Coronary artery (tissue), 2 donors: ENCODE results near the gene PDHX.
A peak's percentile ranks its signal among the peaks of the same experiment; 100 is the strongest.

Source experiments
- DNase-seq: peaks from one replicate; pipeline ENCODE4 v3.0.0-alpha.2; 2017; ENCODE audit warnings: low spot score
- H3K27ac ChIP-seq, 2 donors: fragments of 200-600 bp; sonication (generic); one replicate each; pipeline ENCODE4 v1.5.1; 2016 to 2019
- H3K4me3 ChIP-seq: fragments of 200-600 bp; sonication (generic); 2 replicates; pipeline ENCODE4 v1.5.1; 2016; ENCODE audit warnings: mild to moderate bottlenecking, moderate library complexity
- TF ChIP-seq, protein P1 (sequence below): fragments of 200-600 bp; sonication (generic); IDR thresholded peaks from one replicate; pipeline ENCODE4 v1.5.1; 2019; ENCODE audit warnings: antibody characterized with exemption

PDHX gene

GRCh38 chr11:35038211-35038928 lies 122.0 kb downstream of the PDHX start:
- no peak overlapping the region for H3K27ac ChIP-seq
- TF ChIP-seq, protein P1, sequence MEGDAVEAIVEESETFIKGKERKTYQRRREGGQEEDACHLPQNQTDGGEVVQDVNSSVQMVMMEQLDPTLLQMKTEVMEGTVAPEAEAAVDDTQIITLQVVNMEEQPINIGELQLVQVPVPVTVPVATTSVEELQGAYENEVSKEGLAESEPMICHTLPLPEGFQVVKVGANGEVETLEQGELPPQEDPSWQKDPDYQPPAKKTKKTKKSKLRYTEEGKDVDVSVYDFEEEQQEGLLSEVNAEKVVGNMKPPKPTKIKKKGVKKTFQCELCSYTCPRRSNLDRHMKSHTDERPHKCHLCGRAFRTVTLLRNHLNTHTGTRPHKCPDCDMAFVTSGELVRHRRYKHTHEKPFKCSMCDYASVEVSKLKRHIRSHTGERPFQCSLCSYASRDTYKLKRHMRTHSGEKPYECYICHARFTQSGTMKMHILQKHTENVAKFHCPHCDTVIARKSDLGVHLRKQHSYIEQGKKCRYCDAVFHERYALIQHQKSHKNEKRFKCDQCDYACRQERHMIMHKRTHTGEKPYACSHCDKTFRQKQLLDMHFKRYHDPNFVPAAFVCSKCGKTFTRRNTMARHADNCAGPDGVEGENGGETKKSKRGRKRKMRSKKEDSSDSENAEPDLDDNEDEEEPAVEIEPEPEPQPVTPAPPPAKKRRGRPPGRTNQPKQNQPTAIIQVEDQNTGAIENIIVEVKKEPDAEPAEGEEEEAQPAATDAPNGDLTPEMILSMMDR = no peak
- no peak for DNase-seq
- H3K4me3 ChIP-seq = no peak overlapping the region

GRCh38 chr11:35039076-35039475 lies 122.7 kb downstream of the PDHX start:
- no peak overlapping the region for H3K4me3 ChIP-seq
- TF ChIP-seq, protein P1 = no peak
- DNase-seq = no peak
- H3K27ac ChIP-seq = no peak overlapping the region

GRCh38 chr11:35040221-35040942 lies 124.0 kb downstream of the PDHX start:
- H3K27ac ChIP-seq = peak overlapping the region in 1 of 2 donors; percentile 9
- no peak for DNase-seq
- H3K4me3 ChIP-seq = no peak overlapping the region
- TF ChIP-seq, protein P1 = no peak

DNA sequence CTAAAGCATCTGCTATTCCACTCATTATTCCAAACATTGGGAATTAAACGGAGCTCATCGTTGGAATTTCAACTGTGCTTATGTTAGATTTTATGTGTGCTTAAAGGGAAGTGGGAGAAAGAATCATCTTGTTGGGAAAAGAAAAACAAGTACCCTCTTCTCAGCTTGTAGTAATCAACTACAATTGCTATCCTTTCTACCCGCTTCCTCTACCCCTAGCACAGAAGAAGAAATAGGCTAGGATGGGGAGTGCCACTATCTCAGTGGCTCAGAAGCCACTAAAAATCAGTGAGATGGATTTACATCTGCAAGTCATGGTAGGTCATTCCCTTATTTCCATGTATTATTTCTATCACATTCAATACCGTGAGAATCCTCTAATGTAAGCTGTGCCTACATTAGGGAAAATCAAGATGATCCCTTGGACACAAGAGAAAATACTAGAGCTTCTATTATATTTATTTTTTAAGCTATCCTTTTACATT lies 124.7 kb downstream of the PDHX start:
- Histone ChIP-seq H3K4me3 (no peak overlapping the region), H3K27ac (no peak overlapping the region)
- DNase-seq = no peak
- TF ChIP-seq, protein P1 = no peak

DNA sequence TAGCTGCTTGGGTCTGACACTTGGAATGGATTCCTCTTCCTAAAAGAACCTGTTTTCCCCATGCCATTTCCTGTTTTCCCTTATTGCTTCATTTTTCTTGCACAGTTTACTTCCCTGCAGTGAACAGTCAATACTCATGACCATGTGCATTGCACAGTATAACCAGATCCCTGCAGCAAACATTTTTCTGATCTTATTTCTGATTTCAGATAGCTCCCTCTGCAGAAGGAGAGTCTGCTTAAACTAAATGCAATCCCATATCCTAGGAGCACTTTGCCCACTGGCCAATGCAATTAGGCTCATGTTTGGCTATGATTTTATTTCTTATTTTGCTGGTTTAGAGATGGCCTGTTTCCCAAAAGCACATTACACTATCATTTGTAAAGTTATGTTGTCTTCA lies 125.8 kb downstream of the PDHX start:
- DNase-seq = no peak
- TF ChIP-seq, protein P1 = no peak
- Histone ChIP-seq H3K4me3 (no peak overlapping the region), H3K27ac (no peak overlapping the region)

- no peak overlapping the region for H3K4me3 ChIP-seq
- TF ChIP-seq, protein P1 = no peak
- H3K27ac ChIP-seq = no peak overlapping the region
- no peak for DNase-seq
Measured at GRCh38 chr11:35042913-35043312, 126.5 kb downstream of the PDHX start.
